K562 treated with DMSO at 1 percent for 4 hours (cell line): Measurements from ENCODE around the gene MRTFA. TPM values are rescaled to one million over a fixed set of nuclear protein-coding genes. Genes with fewer than 3 reads are reported as not detected.

ENCODE experiments used
- total RNA-seq: library from RNA; unstranded; fragments of 300-600 nt; gene quantifications from 2 replicates; pipeline ENCODE4 v1.2.3, GENCODE V29; 2022; ENCODE audit not compliant: insufficient read depth

MRTFA gene
- 13.7 and 15.1 TPM in 2 replicates for total RNA-seq

DNA sequence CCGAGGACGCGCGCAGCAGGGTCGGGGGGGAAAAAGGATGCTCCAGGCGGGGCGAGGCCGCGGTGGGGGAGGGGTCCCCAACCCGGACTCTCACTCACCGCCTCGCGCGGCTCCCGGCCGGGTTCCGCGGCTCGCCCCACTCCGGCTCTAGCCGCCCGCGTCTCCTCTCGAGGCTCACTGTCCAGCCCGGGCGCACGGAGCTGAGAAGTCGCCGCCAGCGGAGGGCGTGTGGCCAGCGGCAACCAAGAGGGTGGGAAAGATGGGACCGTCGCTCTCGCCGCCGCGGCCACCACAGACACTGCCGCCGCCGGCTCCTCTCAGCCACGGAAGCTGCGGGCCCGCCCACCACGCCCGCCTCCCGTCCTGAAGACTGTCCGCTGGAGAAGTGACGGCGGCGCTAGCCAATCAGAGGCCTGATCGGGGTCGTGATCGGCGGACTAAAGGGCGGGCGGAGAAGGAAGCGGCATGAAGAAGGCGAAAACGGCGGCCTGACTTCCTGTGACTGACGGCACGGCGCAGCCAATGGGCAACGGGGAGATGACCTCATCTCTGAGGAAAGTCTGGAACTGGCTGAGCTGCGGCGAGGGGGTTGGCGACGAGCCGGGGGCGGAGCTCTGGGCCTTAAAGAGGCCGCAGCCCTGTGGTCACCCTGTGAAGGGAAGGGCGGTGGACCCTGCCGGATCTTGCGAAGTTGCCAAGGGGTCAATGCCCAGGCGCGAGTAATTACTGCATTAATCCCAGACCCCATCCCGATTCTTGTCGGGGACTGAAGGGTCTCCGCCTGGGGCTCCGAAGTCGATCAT lies at the start of gene MRTFA:
Gene MRTFA, minus strand, starts transcription at position 340 of the 803 bp plus-strand sequence.

DNA sequence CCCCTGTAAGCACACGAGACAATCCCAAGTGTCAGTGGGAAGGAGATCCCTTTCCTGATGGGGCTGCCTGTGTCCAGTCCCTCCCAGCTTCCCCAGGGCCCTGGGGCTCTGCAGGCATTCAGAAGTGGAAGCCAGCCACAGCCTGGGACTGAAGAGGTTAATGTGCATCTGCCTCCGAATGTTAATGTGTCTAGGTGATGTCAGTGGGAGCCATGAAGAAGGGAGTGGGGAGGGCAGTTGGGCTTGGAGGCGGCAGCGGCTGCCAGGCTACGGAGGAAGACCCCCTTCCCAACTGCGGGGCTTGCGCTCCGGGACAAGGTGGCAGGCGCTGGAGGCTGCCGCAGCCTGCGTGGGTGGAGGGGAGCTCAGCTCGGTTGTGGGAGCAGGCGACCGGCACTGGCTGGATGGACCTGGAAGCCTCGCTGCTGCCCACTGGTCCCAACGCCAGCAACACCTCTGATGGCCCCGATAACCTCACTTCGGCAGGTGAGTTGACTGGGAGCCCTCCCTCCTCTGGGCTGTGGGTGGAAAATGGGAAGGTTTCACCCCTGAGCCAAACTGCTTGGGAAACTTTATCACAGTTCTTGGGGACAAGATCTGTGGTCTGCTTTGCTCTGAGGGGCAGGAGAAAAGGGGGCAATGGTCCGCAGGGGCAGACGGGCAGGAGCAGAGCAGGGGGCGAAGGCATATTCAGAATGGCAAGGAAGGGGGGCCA lies 42.9 kb upstream of the MRTFA start, which contains the start of gene MCHR1:
Gene MCHR1, plus strand, starts transcription at position 236 of the 715 bp plus-strand sequence. Its CDS starts 169 bp downstream, at position 405.

Other genes starting within 250 kb of the MRTFA start
- gene MCHR1, start 42.8 kb upstream of the MRTFA start, total RNA-seq = not detected in 2 replicates
- gene SLC25A17, start 182.6 kb upstream of the MRTFA start, total RNA-seq = 16.8 and 24.9 TPM in 2 replicates
- 179 and 241 TPM in 2 replicates for gene ST13, start 219.9 kb upstream of the MRTFA start, total RNA-seq
- 8.9 and 9.1 TPM in 2 replicates for gene XPNPEP3, start 220.4 kb upstream of the MRTFA start, total RNA-seq
- not detected in 2 replicates for gene DNAJB7, start 225.4 kb upstream of the MRTFA start, total RNA-seq